Heart left ventricle (tissue), 16 donors: Measurements from ENCODE around the gene DCUN1D2. TPM values are rescaled to one million over a fixed set of nuclear protein-coding genes. Genes with fewer than 3 reads are reported as not detected.
"Not testable (repeated sequence)": the region's sequence is repeated elsewhere in the genome, so short reads cannot be mapped to it uniquely, and the experiment has no call there.

ENCODE experiments used
- ATAC-seq, 4 donors: fragments of 200-7000 bp; cut with Tn5 transposase; one replicate each; pipeline ENCODE4 v1.9.1; 2020 to 2022; ENCODE audit warnings: moderate library complexity in 4 of 4, mild to moderate bottlenecking in 3 of 4, moderate number of reproducible peaks in 1 of 4
- DNase-seq, 5 donors: peaks; one replicate each; pipeline ENCODE4 v3.0.0-alpha.2; 2020
- H3K27ac ChIP-seq, 12 donors: fragments of 200-600 bp; sonication (generic) in 4 of 12; one replicate each; pipeline versions ENCODE4 v1.5.0 to v1.8.0; 2016 to 2022; ENCODE audit warnings: mild to moderate bottlenecking in 2 of 12
- H3K27me3 ChIP-seq, 9 donors: fragments of 200-600 bp; sonication (generic) in 2 of 9; one replicate each; pipeline versions ENCODE4 v1.5.1 to v1.8.0; 2016 to 2022; ENCODE audit warnings: mild to moderate bottlenecking in 3 of 9
- H3K36me3 ChIP-seq, 9 donors: fragments of 200-600 bp; sonication (generic) in 2 of 9; one replicate each; pipeline versions ENCODE4 v1.5.0 to v1.8.0; 2018 to 2022; ENCODE audit warnings: mild to moderate bottlenecking in 2 of 9
- H3K4me1 ChIP-seq, 12 donors: fragments of 200-600 bp; sonication (generic) in 4 of 12; one replicate each; pipeline versions ENCODE4 v1.5.0 to v1.8.0; 2016 to 2022; ENCODE audit warnings: mild to moderate bottlenecking in 3 of 12
- H3K4me3 ChIP-seq, 12 donors: fragments of 200-600 bp; sonication (generic) in 4 of 12; one replicate each; pipeline versions ENCODE4 v1.5.0 to v1.8.0; 2017 to 2022; ENCODE audit warnings: mild to moderate bottlenecking in 9 of 12, moderate library complexity in 4 of 12
- H3K9me3 ChIP-seq, 12 donors: fragments of 200-600 bp; sonication (generic) in 4 of 12; one replicate each; pipeline versions ENCODE4 v1.5.0 to v1.8.0; 2016 to 2022; ENCODE audit warnings: mild to moderate bottlenecking in 1 of 12
- POLR2A ChIP-seq, 2 donors: fragments of 450-650 bp; IDR thresholded peaks; one replicate each; pipeline ENCODE4 v1.6.1; 2017; ENCODE audit warnings: antibody characterized with exemption in 2 of 2, mild to moderate bottlenecking in 2 of 2, moderate library complexity in 2 of 2
- WGBS, 4 donors: extraction: QIAGEN DNeasy Blood & Tissue Kit in 2 of 4; methylation state at CpG; one replicate each; pipeline versions ENCODE4 v1.1.5 to v1.1.7; 2013 to 2018; 5-methylcytosine and 5-hydroxymethylcytosine counted together
- intact Hi-C, 10 donors: fragments of 100-400 bp; cut with DNase I; formaldehyde crosslinking; loops; one replicate each; pipeline versions ENCODE4 v1.11.1 to v1.14.2; 2022
- polyA plus RNA-seq, 2 donors: library from polyadenylated mRNA; stranded (reverse); fragments of 200-250 nt; gene quantifications; one replicate each; pipeline ENCODE4 v1.2.3, GENCODE V29; 2013
- total RNA-seq, 9 donors: library from RNA; depleted of rRNA in 2 of 9; stranded (reverse); fragments of >200 nt in 2 of 9; fragmentation: NEBNext Ultra II Directional in 3 of 9; extraction: Animal tissue kit (Norgen Biotek cat#: 25700) in 3 of 9; gene quantifications; one replicate each; pipeline versions ENCODE4 v1.1.0 to v1.2.4, GENCODE V29; 2016 to 2023
- TF ChIP-seq, protein P1 (sequence below), 12 donors: fragments of 200-600 bp; sonication (generic) in 4 of 12; IDR thresholded peaks; one replicate each; pipeline versions ENCODE4 v1.5.0 to v1.8.0; 2018 to 2022; ENCODE audit warnings: antibody characterized with exemption in 12 of 12, mild to moderate bottlenecking in 5 of 12
- donor health status: ischemic (EF 13 %, LVEDD 7.1; RV severe dilation, severe dysfunction).
- donor health status: healthy with polysubstance abuse.
- donor health status: DM: no; HTN: yes; CAD: no.
- donor health status: DM: no; HTN: no; CAD: no.
- donor health status: ischemic (EF 25% LVEDD 6.9; RV normal size, moderate dysfunction).
- donor health status: ischemic (EF 25% LVEDD 5.7; RV mildly dilated, moderate dysfunction).
- donor health status: healthy.
- donor health status: DM: yes; HTN: yes; CAD: no.
- donor health status: ischemic (EF 35%, LVEDD 5.7; RV mildly dilated, moderate dysfunction).
- donor health status: nonischemic (EF 11% LVEDD 7.7; RV severe dilation, severe dysfunction).
- donor health status: DM: yes; HTN: yes; CAD: no.
- donor health status: PGD.
- donor health status: ischemic (EF 29% LVEDD 5.4; RV normal size, mild dysfunction).
- donor health status: nonischemic (EF 23%, LVEDD 6.1; RV moderate dilation, normal function).

The DCUN1D2 gene
- total and polyA plus RNA-seq, 11 donors = 68.7 to 247 (median 153) TPM

DNA sequence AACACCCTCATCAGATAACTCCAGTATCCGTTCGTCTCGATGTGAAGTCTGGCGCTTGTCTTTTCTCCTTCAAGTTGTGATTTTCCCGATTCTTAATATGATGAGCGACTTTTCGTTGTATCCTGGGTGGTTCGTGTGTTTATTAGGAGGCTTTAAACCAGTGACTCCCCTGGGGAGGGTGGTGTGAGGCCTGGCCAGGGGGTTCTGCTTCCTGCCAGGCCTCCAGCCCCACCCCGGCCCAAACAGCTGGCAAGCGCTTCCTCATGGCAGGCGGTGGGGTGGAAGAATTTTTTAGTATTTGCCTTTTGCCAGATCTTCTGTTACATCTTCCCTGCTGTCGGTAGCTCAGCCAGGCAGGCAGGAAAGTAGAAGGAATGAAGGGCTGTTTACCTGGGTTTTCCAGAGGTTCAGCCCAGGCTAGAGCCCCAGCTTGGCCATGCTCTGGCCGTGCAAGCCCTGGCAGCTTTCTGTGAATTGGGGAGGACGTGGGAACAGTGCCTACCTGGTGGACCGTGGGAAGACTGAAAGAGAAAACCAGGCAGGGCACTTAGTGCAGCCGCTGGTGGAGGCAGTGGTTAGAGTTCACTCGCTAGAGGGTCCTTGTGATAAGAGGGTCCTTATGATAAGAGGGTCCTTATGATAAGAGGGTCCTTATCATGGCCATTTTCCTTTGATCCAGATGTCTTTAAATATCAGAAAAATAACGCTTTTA is 37.7 kb upstream of the DCUN1D2 start:
- WGBS, 4 donors = 70 to 80% (median 72%) methylated on average over 18 of the region's 18 CpGs
- Histone ChIP-seq H3K36me3 (peaks cover 0 to 86% (median 74%) of the 10 kb centered on the region in 9 donors), H3K4me3 (no peak overlapping the region), H3K4me1 (peaks cover 0 to 13% (median 4%) of the 10 kb centered on the region in 12 donors), H3K27me3 (no peaks in the 10 kb centered on the region), H3K9me3 (no peaks in the 10 kb centered on the region), H3K27ac (no peak overlapping the region)
- TF ChIP-seq, protein P1, sequence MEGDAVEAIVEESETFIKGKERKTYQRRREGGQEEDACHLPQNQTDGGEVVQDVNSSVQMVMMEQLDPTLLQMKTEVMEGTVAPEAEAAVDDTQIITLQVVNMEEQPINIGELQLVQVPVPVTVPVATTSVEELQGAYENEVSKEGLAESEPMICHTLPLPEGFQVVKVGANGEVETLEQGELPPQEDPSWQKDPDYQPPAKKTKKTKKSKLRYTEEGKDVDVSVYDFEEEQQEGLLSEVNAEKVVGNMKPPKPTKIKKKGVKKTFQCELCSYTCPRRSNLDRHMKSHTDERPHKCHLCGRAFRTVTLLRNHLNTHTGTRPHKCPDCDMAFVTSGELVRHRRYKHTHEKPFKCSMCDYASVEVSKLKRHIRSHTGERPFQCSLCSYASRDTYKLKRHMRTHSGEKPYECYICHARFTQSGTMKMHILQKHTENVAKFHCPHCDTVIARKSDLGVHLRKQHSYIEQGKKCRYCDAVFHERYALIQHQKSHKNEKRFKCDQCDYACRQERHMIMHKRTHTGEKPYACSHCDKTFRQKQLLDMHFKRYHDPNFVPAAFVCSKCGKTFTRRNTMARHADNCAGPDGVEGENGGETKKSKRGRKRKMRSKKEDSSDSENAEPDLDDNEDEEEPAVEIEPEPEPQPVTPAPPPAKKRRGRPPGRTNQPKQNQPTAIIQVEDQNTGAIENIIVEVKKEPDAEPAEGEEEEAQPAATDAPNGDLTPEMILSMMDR (IDR thresholded peaks at IDR 0.05) = no peak
- no peak for TF ChIP-seq POLR2A (IDR thresholded peaks at IDR 0.05)
- intact Hi-C loops = no loop called here
- DNase-seq = no peak
- no peak for ATAC-seq

DNA sequence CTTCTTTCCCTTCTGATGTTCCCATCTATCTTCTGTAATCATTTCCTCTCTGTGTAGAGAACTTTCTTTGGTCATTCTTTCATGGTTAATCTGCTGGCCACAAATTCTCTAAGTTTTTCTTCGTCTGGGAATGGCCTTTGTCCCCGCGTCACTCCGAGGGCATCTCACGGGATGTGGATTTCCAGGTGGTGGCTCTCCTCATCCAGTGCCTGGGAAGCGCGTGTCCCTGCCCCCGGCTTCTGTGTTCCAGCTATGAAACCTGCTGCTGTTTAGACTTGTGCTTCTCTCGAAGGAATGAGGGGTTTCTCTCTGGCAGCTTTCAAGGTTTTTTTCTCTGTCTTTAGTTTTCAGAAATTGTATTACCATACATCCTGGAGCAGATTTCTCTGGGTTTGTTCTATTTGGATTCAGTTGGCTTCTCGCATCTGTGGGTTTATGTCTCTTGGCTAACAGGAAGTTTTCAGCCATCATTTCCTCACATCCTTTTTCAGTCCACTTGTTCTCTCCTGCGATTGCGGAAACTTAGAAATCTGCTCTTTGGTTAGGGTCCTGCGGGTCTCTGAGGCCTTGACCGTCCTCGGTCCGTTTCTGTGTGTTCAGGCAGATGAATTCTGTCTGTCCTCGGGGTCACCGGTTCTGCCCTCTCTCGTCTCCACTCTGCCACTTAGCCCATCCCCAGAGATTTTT is 36.9 kb upstream of the DCUN1D2 start:
- H3K4me3 ChIP-seq = no peak overlapping the region
- TF ChIP-seq, protein P1 (IDR thresholded peaks at IDR 0.05) = no peak
- TF ChIP-seq POLR2A (IDR thresholded peaks at IDR 0.05) = no peak
- 87 to 92% (median 89%) methylated on average over 19 of the region's 19 CpGs for WGBS, 4 donors
- no peaks in the 10 kb centered on the region for H3K27me3 ChIP-seq
- no peaks in the 10 kb centered on the region for H3K9me3 ChIP-seq
- peaks cover 0 to 94% (median 79%) of the 10 kb centered on the region in 9 donors for H3K36me3 ChIP-seq
- DNase-seq (no peak), ATAC-seq (no peak)
- intact Hi-C loops = no loop called here
- peaks cover 0 to 11% (median 2%) of the 10 kb centered on the region in 12 donors for H3K4me1 ChIP-seq
- no peak overlapping the region for H3K27ac ChIP-seq

DNA sequence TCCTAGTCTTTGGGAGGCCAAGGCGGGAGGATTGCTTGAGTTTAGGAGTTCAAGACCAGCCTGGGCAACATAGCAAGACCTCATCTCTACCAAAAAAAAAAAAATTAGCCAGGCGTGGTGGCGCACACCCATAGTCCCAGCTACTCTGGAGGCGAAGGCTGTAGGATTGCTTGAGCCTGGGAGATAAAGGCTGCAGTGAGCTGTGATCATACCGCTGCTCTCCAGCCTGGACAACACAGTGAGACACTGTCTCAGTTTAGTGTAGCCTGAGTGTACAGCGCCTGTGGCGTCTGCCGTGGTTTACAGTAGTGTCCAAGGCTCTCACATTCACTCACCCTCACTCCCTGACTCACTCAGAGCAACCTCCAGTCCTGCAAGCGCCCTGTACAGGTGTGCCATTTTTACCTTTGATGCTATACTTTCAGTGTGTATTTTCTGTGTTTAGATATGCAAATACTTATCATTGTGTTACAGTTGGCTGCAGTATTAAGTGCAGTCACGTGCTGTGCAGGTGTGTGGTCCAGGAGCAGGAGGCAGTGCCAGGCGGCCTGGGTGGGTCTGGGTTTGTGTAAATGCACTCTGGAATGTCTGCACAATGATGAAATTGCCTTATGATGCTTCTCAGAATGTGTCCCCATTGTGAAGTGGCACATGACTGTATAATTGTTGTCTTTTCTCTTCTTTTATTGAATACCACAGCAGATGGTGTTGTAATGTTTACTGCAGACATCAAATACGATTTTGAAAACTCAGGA is 36.1 kb upstream of the DCUN1D2 start:
- ATAC-seq = no peak
- peaks cover 0 to 11% (median 0%) of the 10 kb centered on the region in 12 donors for H3K4me1 ChIP-seq
- DNase-seq = no peak
- intact Hi-C loops = no loop called here
- H3K27me3 ChIP-seq = no peaks in the 10 kb centered on the region
- TF ChIP-seq POLR2A (IDR thresholded peaks at IDR 0.05) = no peak
- TF ChIP-seq, protein P1 (IDR thresholded peaks at IDR 0.05) = no peak
- H3K9me3 ChIP-seq = no peaks in the 10 kb centered on the region
- H3K36me3 ChIP-seq = peaks cover 0 to 98% (median 79%) of the 10 kb centered on the region in 9 donors
- no peak overlapping the region for H3K27ac ChIP-seq
- H3K4me3 ChIP-seq = no peak overlapping the region
- 89 to 91% (median 89%) methylated on average over 12 of the region's 12 CpGs for WGBS, 4 donors

DNA sequence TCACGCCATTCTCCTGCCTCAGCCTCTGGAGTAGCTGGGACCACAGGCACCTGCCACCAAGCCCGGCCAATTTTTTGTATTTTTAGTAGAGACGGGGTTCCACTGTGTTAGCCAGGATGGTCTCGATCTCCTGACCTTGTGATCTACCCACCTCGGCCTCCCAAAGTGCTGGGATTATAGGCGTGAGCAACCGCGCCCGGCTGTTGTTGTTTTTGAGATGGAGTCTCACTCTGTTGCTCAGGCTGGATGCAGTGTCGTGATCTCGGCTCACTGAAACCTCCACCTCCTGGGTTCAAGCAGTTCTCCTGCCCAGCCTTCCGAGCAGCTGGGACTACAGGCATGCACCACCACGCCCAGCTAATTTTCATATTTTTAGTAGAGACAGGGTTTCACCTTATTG is 31.9 kb upstream of the DCUN1D2 start:
- H3K9me3 ChIP-seq, DNase-seq, ATAC-seq, H3K27ac ChIP-seq, H3K4me3 ChIP-seq, intact Hi-C loops, H3K4me1 ChIP-seq, H3K27me3 ChIP-seq: not testable (repeated sequence)
- peaks cover 0 to 88% (median 72%) of the 10 kb centered on the region in 9 donors for H3K36me3 ChIP-seq
- 90 to 98% (median 97%) methylated on average over 13 of the region's 13 CpGs for whole genome bisulfite sequencing, 4 donors
